Neural progenitor cell (in vitro differentiated cells): ENCODE data around the gene DAB2. TPM values are rescaled to one million over a fixed set of nuclear protein-coding genes. Genes with fewer than 3 reads are reported as not detected.

Experiments used
- DNase-seq: peaks from one replicate; pipeline ENCODE4 v3.0.0-alpha.2; 2016; ENCODE audit warnings: low spot score
- H2AFZ ChIP-seq: fragments of 200-600 bp; sonication (generic); replicated peaks from 2 replicates; pipeline ENCODE4 v1.6.1; 2016; ENCODE audit warnings: antibody characterized with exemption
- H3F3A ChIP-seq: fragments of 200-600 bp; sonication (generic); 2 replicates; pipeline ENCODE4 v1.6.1; 2016; ENCODE audit warnings: antibody characterized with exemption, low read depth
- H3K27ac ChIP-seq: fragments of 200-600 bp; sonication (generic); 2 replicates; pipeline ENCODE4 v1.5.1; 2016; ENCODE audit warnings: mild to moderate bottlenecking
- H3K27me3 ChIP-seq: fragments of 200-600 bp; sonication (generic); 2 replicates; pipeline ENCODE4 v1.6.1; 2016; ENCODE audit warnings: mild to moderate bottlenecking, moderate library complexity
- H3K36me3 ChIP-seq: fragments of 200-600 bp; sonication (generic); 2 replicates; pipeline ENCODE4 v1.5.1; 2016
- H3K4me1 ChIP-seq: fragments of 200-600 bp; sonication (generic); 2 replicates; pipeline ENCODE4 v1.6.1; 2016; ENCODE audit warnings: mixed run types
- H3K4me2 ChIP-seq: fragments of 200-600 bp; sonication (generic); 2 replicates; pipeline ENCODE4 v1.6.1; 2016
- H3K4me3 ChIP-seq: fragments of 200-600 bp; sonication (generic); 2 replicates; pipeline ENCODE4 v1.5.1; 2016
- H3K79me2 ChIP-seq: fragments of 200-600 bp; sonication (generic); 2 replicates; pipeline ENCODE4 v1.6.1; 2016; ENCODE audit warnings: low read depth
- H3K9ac ChIP-seq: fragments of 200-600 bp; sonication (generic); 2 replicates; pipeline ENCODE4 v1.6.1; 2016
- H3K9me3 ChIP-seq: fragments of 200-600 bp; sonication (generic); 2 replicates; pipeline ENCODE4 v1.5.1; 2016; ENCODE audit warnings: low read depth
- H4K20me1 ChIP-seq: fragments of 200-600 bp; sonication (generic); 2 replicates; pipeline ENCODE4 v1.6.1; 2016; ENCODE audit warnings: low read depth
- H3K27ac Mint-ChIP-seq: 3 replicates; pipeline ENCODE4 v1.8.0; 2021; ENCODE audit warnings: mixed read lengths
- H3K27me3 Mint-ChIP-seq: 2 replicates; pipeline ENCODE4 v1.8.0; 2022; ENCODE audit warnings: low read depth, mild to moderate bottlenecking, inconsistent platforms, moderate library complexity, mixed read lengths; ENCODE audit not compliant: insufficient read depth
- H3K36me3 Mint-ChIP-seq: 3 replicates; pipeline ENCODE4 v1.8.0; 2021; ENCODE audit warnings: mixed read lengths
- H3K4me1 Mint-ChIP-seq: 3 replicates; pipeline ENCODE4 v1.8.0; 2021; ENCODE audit warnings: mixed read lengths
- H3K4me3 Mint-ChIP-seq: 3 replicates; pipeline ENCODE4 v1.8.0; 2021; ENCODE audit warnings: mild to moderate bottlenecking, moderate library complexity, mixed read lengths
- H3K9me3 Mint-ChIP-seq: 3 replicates; pipeline ENCODE4 v1.8.0; 2020; ENCODE audit warnings: mixed read lengths
- CTCF ChIP-seq: fragments of 200-600 bp; sonication (generic); IDR thresholded peaks from 2 replicates; pipeline ENCODE4 v1.5.1; 2017; ENCODE audit warnings: antibody characterized with exemption, mild to moderate bottlenecking
- EZH2 ChIP-seq: fragments of 200-600 bp; sonication (generic); IDR thresholded peaks from 2 replicates; pipeline ENCODE4 v1.6.1; 2017; ENCODE audit warnings: antibody characterized with exemption, mild to moderate bottlenecking, moderate library complexity
- EZH2phosphoT487 ChIP-seq: fragments of 200-600 bp; sonication (generic); IDR thresholded peaks from 2 replicates; pipeline ENCODE4 v1.6.1; 2017; ENCODE audit warnings: antibody characterized with exemption
- total RNA-seq: library from RNA; depleted of rRNA; stranded (reverse); fragments of >200 nt; gene quantifications from 2 replicates; pipeline ENCODE4 v1.2.3, GENCODE V29; 2015; ENCODE audit warnings: low replicate concordance

Gene DAB2
- total RNA-seq, 1 donor from 2014 or later: 9.9 TPM

DNA sequence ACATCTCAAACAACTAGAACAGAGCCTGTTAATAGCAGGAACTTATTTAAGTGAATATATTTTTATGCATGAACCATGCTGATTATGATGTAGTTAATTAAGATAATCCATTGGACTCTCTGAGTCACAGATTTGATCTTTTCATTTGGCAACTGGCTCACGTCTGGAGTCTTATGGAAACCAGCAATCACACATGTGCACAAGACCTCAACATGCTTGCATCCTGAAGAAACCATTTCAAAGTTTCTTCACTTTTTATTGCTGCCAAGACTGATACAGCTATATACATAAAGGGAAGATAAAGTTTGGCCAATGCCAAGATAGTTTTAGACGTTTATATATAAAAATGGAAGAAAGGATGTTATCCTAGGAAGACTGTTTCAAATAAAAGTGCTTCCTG lies 47.2 kb downstream of the DAB2 start:
- H3K4me3 Mint-ChIP-seq: no peak overlapping the region

GRCh38 chr5:39376293-39376714 lies 48.5 kb downstream of the DAB2 start:
- no peaks in the 10 kb centered on the region for H4K20me1 ChIP-seq
- peaks cover 2% of the 10 kb centered on the region for H3K36me3 Mint-ChIP-seq
- no peak overlapping the region for H3K4me2 ChIP-seq
- no peaks in the 10 kb centered on the region for H3K4me1 Mint-ChIP-seq
- no peak overlapping the region for H3K4me3 ChIP-seq
- no peaks in the 10 kb centered on the region for H3K9me3 Mint-ChIP-seq
- DNase-seq: peak; percentile 72
- H3K4me3 Mint-ChIP-seq: no peak overlapping the region
- no peaks in the 10 kb centered on the region for H3K9me3 ChIP-seq
- H3K36me3 ChIP-seq: no peaks in the 10 kb centered on the region
- H3K4me1 ChIP-seq: no peaks in the 10 kb centered on the region
- H3F3A ChIP-seq: no peaks in the 10 kb centered on the region
- no peak overlapping the region for H2AFZ ChIP-seq
- H3K9ac ChIP-seq: no peak overlapping the region
- H3K79me2 ChIP-seq: no peaks in the 10 kb centered on the region
- peaks cover 2% of the 10 kb centered on the region for H3K27me3 Mint-ChIP-seq
- no peak overlapping the region for H3K27ac Mint-ChIP-seq
- H3K27me3 ChIP-seq: no peaks in the 10 kb centered on the region
- no peak overlapping the region for H3K27ac ChIP-seq
- TF ChIP-seq CTCF: peak; percentile 79
- TF ChIP-seq EZH2phosphoT487: no peak

More for the DNA sequence above, 47.2 kb downstream of the DAB2 start:
- H3K9ac ChIP-seq: no peak overlapping the region
- H3K27ac ChIP-seq: no peak overlapping the region
- H2AFZ ChIP-seq: no peak overlapping the region
- H3K27me3 ChIP-seq: no peaks in the 10 kb centered on the region
- no peaks in the 10 kb centered on the region for H3K9me3 Mint-ChIP-seq
- H3K4me2 ChIP-seq: no peak overlapping the region
- H3K4me1 Mint-ChIP-seq: no peaks in the 10 kb centered on the region
- H3K27ac Mint-ChIP-seq: no peak overlapping the region
- H3K9me3 ChIP-seq: no peaks in the 10 kb centered on the region
- no peaks in the 10 kb centered on the region for H3K36me3 ChIP-seq
- DNase-seq: no peak
- no peaks in the 10 kb centered on the region for H3K4me1 ChIP-seq
- no peaks in the 10 kb centered on the region for H4K20me1 ChIP-seq
- peaks cover 9% of the 10 kb centered on the region for H3K36me3 Mint-ChIP-seq
- H3K4me3 ChIP-seq: no peak overlapping the region
- TF ChIP-seq EZH2phosphoT487 (no peak), CTCF (no peak), EZH2 (no peak)
- H3K27me3 Mint-ChIP-seq: peaks cover 2% of the 10 kb centered on the region
- H3F3A ChIP-seq: no peaks in the 10 kb centered on the region
- no peaks in the 10 kb centered on the region for H3K79me2 ChIP-seq

DNA sequence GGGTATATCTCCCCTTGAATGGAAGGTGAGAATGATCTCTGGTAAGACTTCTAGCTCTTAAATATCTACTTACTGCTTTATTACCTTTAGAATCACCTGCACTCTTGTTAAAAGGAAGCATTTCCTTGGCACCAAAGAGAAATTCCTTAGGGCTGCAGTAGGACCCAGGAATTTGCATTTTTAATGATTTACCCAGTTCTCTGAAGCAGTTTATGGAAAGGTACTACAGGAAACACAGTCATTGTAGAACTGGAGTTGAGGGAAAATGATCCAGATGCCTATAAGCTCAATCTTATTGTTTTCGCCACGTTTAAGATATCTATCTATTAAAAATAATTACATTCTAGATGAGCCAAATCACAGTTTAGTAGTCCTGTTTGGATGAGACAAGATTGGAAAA lies 51.0 kb downstream of the DAB2 start:
- Mint-ChIP-seq H3K4me1 (no peaks in the 10 kb centered on the region), H3K27me3 (no peaks in the 10 kb centered on the region), H3K9me3 (no peaks in the 10 kb centered on the region), H3K27ac (no peak overlapping the region), H3K4me3 (no peak overlapping the region), H3K36me3 (no peaks in the 10 kb centered on the region)
- Histone ChIP-seq H4K20me1 (no peaks in the 10 kb centered on the region), H3F3A (no peaks in the 10 kb centered on the region), H3K9me3 (no peaks in the 10 kb centered on the region), H3K27me3 (no peaks in the 10 kb centered on the region), H3K79me2 (no peaks in the 10 kb centered on the region), H3K4me3 (no peak overlapping the region), H2AFZ (no peak overlapping the region), H3K9ac (no peak overlapping the region), H3K4me1 (no peaks in the 10 kb centered on the region), H3K27ac (no peak overlapping the region), H3K4me2 (no peak overlapping the region), H3K36me3 (no peaks in the 10 kb centered on the region)
- DNase-seq: no peak
- TF ChIP-seq CTCF: no peak
- no peak for TF ChIP-seq EZH2
- TF ChIP-seq EZH2phosphoT487: no peak

DNA sequence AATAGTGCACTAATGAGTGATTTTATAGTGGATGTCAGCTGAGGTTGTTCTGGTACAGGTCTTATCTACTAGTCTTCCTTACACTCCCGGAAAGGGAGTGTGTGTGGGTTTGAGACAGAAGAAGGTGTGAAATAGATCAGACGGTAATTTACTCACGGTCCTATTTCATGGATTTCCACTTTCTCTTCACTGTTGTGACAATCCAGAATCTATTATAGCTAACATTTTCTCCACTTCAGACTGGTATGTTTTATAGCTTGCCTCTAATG lies 53.5 kb downstream of the DAB2 start:
- Histone ChIP-seq H3K27me3 (no peaks in the 10 kb centered on the region), H3K79me2 (no peaks in the 10 kb centered on the region), H3K9me3 (no peaks in the 10 kb centered on the region), H3K36me3 (no peaks in the 10 kb centered on the region), H3K9ac (no peak overlapping the region), H4K20me1 (no peaks in the 10 kb centered on the region), H3F3A (no peaks in the 10 kb centered on the region), H3K27ac (no peak overlapping the region), H3K4me1 (no peaks in the 10 kb centered on the region), H2AFZ (no peak overlapping the region), H3K4me2 (no peak overlapping the region), H3K4me3 (no peak overlapping the region)
- no peak for TF ChIP-seq CTCF
- no peak for TF ChIP-seq EZH2
- no peak for TF ChIP-seq EZH2phosphoT487
- Mint-ChIP-seq H3K36me3 (no peaks in the 10 kb centered on the region), H3K9me3 (no peaks in the 10 kb centered on the region), H3K4me3 (no peak overlapping the region), H3K27me3 (no peaks in the 10 kb centered on the region), H3K27ac (no peak overlapping the region), H3K4me1 (no peaks in the 10 kb centered on the region)
- DNase-seq: no peak
